SK-N-SH treated with all-trans-retinoic acid at 6 μM for 48 hours (cell line): Measurements from ENCODE around the gene R3HDM4.

Experiments used
- ATAC-seq: fragments of 200-7000 bp; cut with Tn5 transposase; 3 replicates; pipeline ENCODE4 v1.9.1; 2020; ENCODE audit warnings: mild to moderate bottlenecking, moderate library complexity
- ARNTL ChIP-seq: fragments of 450-650 bp; formaldehyde crosslinking; IDR thresholded peaks from 2 replicates; pipeline ENCODE4 v1.5.0; 2020; ENCODE audit warnings: low read depth, mild to moderate bottlenecking, moderate library complexity, borderline replicate concordance
- BACH2 ChIP-seq: fragments of 250-450 bp; sonication (Bioruptor Pico); IDR thresholded peaks from 2 replicates; pipeline ENCODE4 v1.9.0; 2021; ENCODE audit warnings: mild to moderate bottlenecking, borderline replicate concordance
- CREB5 ChIP-seq: fragments of 250-450 bp; sonication (Bioruptor Pico); IDR thresholded peaks from 2 replicates; pipeline ENCODE4 v1.5.1; 2020; ENCODE audit warnings: low read depth, mild to moderate bottlenecking, moderate library complexity
- CSDC2 ChIP-seq: fragments of 250-450 bp; sonication (Bioruptor Pico); IDR thresholded peaks from 2 replicates; pipeline ENCODE4 v1.5.0; 2020; ENCODE audit warnings: mild to moderate bottlenecking, moderate library complexity
- ESRRG ChIP-seq: fragments of 250-450 bp; sonication (Bioruptor Pico); IDR thresholded peaks from 2 replicates; pipeline ENCODE4 v1.6.1; 2021; ENCODE audit warnings: mild to moderate bottlenecking
- OSR1 ChIP-seq: fragments of 250-450 bp; sonication (Bioruptor Pico); IDR thresholded peaks from 2 replicates; pipeline ENCODE4 v1.8.0; 2022; ENCODE audit warnings: moderate library complexity, mild to moderate bottlenecking, inconsistent platforms
- PATZ1 ChIP-seq: fragments of 250-450 bp; sonication (Bioruptor Pico); IDR thresholded peaks from 2 replicates; pipeline ENCODE4 v1.8.0; 2020; ENCODE audit warnings: mild to moderate bottlenecking, moderate library complexity, borderline replicate concordance
- POU6F1 ChIP-seq: fragments of 250-450 bp; sonication (Bioruptor Pico); IDR thresholded peaks from 2 replicates; pipeline ENCODE4 v1.8.0; 2021; ENCODE audit warnings: low read depth, mild to moderate bottlenecking, moderate library complexity, borderline replicate concordance
- PPARA ChIP-seq: fragments of 250-450 bp; sonication (Bioruptor Pico); IDR thresholded peaks from 2 replicates; pipeline ENCODE4 v1.5.0; 2020; ENCODE audit warnings: mild to moderate bottlenecking, borderline replicate concordance
- RARB ChIP-seq: fragments of 250-450 bp; sonication (Bioruptor Pico); IDR thresholded peaks from 2 replicates; pipeline ENCODE4 v1.8.0; 2021; ENCODE audit warnings: mild to moderate bottlenecking, moderate library complexity
- SNAI2 ChIP-seq: fragments of 250-450 bp; sonication (Bioruptor Pico); IDR thresholded peaks from 2 replicates; pipeline ENCODE4 v1.5.0; 2020; ENCODE audit warnings: mild to moderate bottlenecking, moderate library complexity
- TCF4 ChIP-seq: fragments of 250-450 bp; sonication (Bioruptor Pico); IDR thresholded peaks from 2 replicates; pipeline ENCODE4 v1.8.0; 2021; ENCODE audit warnings: mild to moderate bottlenecking, moderate library complexity, borderline replicate concordance
- ZC3H10 ChIP-seq: fragments of 250-450 bp; sonication (Bioruptor Pico); IDR thresholded peaks from 2 replicates; pipeline ENCODE4 v1.5.1; 2021; ENCODE audit warnings: mild to moderate bottlenecking, moderate library complexity
- ZFP3 ChIP-seq: fragments of 250-450 bp; sonication (Bioruptor Pico); IDR thresholded peaks from 2 replicates; pipeline ENCODE4 v1.5.0; 2020; ENCODE audit warnings: mild to moderate bottlenecking, moderate library complexity
- ZFP30 ChIP-seq: fragments of 450-650 bp; formaldehyde crosslinking; IDR thresholded peaks from 2 replicates; pipeline ENCODE4 v1.5.0; 2022; ENCODE audit warnings: mild to moderate bottlenecking, moderate library complexity
- ZNF70 ChIP-seq: fragments of 450-650 bp; formaldehyde crosslinking; IDR thresholded peaks from 2 replicates; pipeline ENCODE4 v1.5.0; 2020; ENCODE audit warnings: mild to moderate bottlenecking, moderate library complexity
- ZNF8 ChIP-seq: fragments of 450-650 bp; formaldehyde crosslinking; IDR thresholded peaks from 2 replicates; pipeline ENCODE4 v1.5.0; 2020; ENCODE audit warnings: mild to moderate bottlenecking, moderate library complexity
- TF ChIP-seq, protein P1 (sequence below): fragments of 250-450 bp; sonication (Bioruptor Pico); IDR thresholded peaks from 2 replicates; pipeline ENCODE4 v1.5.0; 2020; ENCODE audit warnings: mild to moderate bottlenecking, moderate library complexity

Gene R3HDM4

DNA sequence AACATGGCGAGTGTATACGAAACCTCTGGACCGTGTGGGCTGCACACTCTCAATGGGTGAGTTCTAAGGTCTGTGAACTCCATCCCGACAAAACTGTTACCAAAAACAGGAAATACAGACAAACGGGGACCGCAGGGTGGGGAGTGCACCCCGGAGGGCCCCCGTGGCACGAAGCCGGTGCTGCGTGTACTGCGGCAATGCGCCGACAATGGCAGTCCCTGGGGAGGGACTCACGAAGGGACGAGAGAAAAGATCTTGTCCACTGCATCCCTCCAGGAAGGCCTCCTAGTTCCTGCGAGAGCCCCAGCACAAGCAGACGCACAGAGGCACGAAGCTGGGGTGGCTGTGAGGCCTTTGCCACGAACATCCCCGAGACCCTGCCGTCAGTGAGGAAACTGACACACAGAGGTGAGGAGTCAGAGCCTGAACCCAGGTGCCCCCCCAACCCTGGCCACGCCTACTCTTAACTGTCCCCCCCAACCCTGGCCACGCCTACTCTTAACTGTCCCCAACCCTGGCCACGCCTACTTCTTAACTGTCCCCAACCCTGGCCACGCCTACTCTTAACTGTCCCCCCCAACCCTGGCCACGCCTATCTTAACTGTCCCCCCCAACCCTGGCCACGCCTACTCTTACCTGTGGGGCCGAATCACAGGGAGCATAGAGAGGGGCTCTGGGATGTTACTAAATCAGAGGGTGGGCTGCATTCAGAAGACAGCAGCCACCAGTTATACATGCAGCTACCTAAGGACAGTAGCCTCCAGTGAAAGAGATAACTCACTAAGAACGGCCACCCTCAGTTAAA, 24.2 kb downstream of the R3HDM4 start (continued):
- TF ChIP-seq POU6F1 (no peak), CSDC2 (CRISPR knock-in tag) (no peak), PPARA (CRISPR knock-in tag) (no peak), ZC3H10 (CRISPR knock-in tag) (no peak)

DNA sequence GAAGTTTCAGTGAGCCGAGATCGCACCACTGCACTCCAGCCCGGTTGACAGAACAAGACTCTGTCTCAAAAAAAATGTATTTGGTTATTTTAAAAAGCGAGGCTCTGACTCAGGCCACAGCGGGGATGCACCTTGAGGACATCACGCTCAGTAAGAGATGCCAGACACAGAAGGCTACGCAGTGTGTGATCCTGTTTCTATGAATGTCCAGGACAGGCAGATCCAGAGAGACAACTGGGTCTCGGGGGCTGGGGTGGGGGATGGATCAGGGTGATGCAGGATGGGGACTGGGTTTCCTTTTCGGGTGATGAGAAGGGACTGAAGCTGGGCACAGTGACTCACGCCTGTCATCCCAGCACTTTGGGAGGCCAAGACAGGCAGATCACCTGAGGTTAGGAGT, 25.4 kb downstream of the R3HDM4 start:
- TF ChIP-seq ESRRG (CRISPR knock-in tag): no peak
- no peak for TF ChIP-seq POU6F1
- TF ChIP-seq TCF4: no peak
- TF ChIP-seq ZFP30 (CRISPR knock-in tag): no peak
- ATAC-seq: no peak

- peak; percentile 55 for ATAC-seq
- no peak for TF ChIP-seq RARB
- TF ChIP-seq ZNF8 (CRISPR knock-in tag): no peak
- peak; percentile 53; the same call in 1 of the 2 replicates for TF ChIP-seq TCF4
These were observed 25.9 kb downstream of the R3HDM4 start for GRCh38 chr19:887072-887471.

DNA sequence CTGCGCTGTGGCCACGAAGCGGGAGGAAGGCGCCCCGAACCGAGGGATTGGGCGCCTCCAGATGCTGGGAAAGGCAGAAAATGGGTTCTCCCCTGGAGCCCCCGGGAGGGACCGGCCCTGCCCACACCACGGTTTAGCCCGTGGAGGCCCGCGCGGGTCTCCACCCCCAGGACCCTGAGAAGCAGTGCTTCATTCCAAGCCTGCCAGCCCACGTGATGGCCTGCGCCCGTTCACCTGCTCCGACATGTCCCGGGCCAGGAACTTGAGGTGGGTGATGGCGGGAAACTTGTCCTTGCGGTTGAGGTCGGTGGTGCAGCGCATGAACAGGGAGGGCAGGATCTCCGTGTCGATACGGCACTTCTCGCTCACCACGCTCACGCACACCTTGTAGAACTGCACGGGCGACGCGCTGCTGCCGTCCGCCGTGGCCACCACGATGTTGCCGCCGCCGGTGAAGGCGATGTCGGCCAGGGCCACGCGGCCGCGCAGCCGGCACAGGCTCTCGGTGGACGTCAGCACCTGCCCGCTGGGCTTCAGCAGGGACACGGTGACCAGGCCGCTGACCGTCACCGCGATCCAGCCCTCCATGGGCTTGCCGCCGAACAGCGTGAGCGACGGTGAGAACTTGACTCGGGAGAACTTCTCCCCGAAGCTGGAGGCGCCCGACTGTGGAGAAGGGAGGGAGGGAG, 27.3 kb downstream of the R3HDM4 start:
- TF ChIP-seq POU6F1 (no peak), BACH2 (no peak), TCF4 (no peak), ZNF8 (CRISPR knock-in tag) (no peak), ARNTL (CRISPR knock-in tag) (no peak), ZFP30 (CRISPR knock-in tag) (no peak), CSDC2 (CRISPR knock-in tag) (no peak), ZFP3 (CRISPR knock-in tag) (no peak)
- TF ChIP-seq, protein P1, sequence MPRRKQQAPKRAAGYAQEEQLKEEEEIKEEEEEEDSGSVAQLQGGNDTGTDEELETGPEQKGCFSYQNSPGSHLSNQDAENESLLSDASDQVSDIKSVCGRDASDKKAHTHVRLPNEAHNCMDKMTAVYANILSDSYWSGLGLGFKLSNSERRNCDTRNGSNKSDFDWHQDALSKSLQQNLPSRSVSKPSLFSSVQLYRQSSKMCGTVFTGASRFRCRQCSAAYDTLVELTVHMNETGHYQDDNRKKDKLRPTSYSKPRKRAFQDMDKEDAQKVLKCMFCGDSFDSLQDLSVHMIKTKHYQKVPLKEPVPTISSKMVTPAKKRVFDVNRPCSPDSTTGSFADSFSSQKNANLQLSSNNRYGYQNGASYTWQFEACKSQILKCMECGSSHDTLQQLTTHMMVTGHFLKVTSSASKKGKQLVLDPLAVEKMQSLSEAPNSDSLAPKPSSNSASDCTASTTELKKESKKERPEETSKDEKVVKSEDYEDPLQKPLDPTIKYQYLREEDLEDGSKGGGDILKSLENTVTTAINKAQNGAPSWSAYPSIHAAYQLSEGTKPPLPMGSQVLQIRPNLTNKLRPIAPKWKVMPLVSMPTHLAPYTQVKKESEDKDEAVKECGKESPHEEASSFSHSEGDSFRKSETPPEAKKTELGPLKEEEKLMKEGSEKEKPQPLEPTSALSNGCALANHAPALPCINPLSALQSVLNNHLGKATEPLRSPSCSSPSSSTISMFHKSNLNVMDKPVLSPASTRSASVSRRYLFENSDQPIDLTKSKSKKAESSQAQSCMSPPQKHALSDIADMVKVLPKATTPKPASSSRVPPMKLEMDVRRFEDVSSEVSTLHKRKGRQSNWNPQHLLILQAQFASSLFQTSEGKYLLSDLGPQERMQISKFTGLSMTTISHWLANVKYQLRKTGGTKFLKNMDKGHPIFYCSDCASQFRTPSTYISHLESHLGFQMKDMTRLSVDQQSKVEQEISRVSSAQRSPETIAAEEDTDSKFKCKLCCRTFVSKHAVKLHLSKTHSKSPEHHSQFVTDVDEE: no peak
- ATAC-seq: no peak

GRCh38 chr19:884420-885211, 28.4 kb downstream of the R3HDM4 start:
- ATAC-seq: no peak
- TF ChIP-seq ZNF8 (CRISPR knock-in tag): no peak
- TF ChIP-seq SNAI2 (CRISPR knock-in tag): no peak
- no peak for TF ChIP-seq PATZ1 (CRISPR knock-in tag)
- no peak for TF ChIP-seq RARB
- no peak for TF ChIP-seq OSR1
- TF ChIP-seq ZFP30 (CRISPR knock-in tag): no peak
- TF ChIP-seq ZC3H10 (CRISPR knock-in tag): no peak
- TF ChIP-seq PPARA (CRISPR knock-in tag): no peak
- TF ChIP-seq CREB5 (CRISPR knock-in tag): no peak
- no peak for TF ChIP-seq ZNF70 (CRISPR knock-in tag)
- no peak for TF ChIP-seq ZFP3 (CRISPR knock-in tag)
- no peak for TF ChIP-seq TCF4
- no peak for TF ChIP-seq BACH2
